ENCODE data around the gene RELL2.

RELL2 gene

DNA sequence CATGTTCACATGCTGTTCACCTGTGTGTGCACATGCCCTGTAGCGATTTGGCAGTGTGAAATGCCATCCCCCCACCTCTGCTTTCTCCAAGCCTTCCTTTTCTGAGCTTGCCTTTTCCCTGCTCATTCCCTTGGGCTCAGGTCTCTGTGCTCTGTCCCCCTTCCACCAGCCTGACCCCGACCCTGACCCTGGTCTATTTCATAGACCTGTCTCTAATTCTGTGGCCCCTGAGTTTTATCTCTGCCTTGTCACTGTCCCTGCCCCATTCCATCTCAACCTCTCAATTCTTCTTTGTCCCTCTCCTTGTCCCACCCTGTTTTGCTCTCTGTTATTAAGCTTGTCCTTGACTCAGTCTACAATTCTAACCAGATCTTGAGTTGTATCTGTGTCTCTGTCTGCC, 44.5 kb downstream of the RELL2 start:
- DNase-seq = no peak

DNA sequence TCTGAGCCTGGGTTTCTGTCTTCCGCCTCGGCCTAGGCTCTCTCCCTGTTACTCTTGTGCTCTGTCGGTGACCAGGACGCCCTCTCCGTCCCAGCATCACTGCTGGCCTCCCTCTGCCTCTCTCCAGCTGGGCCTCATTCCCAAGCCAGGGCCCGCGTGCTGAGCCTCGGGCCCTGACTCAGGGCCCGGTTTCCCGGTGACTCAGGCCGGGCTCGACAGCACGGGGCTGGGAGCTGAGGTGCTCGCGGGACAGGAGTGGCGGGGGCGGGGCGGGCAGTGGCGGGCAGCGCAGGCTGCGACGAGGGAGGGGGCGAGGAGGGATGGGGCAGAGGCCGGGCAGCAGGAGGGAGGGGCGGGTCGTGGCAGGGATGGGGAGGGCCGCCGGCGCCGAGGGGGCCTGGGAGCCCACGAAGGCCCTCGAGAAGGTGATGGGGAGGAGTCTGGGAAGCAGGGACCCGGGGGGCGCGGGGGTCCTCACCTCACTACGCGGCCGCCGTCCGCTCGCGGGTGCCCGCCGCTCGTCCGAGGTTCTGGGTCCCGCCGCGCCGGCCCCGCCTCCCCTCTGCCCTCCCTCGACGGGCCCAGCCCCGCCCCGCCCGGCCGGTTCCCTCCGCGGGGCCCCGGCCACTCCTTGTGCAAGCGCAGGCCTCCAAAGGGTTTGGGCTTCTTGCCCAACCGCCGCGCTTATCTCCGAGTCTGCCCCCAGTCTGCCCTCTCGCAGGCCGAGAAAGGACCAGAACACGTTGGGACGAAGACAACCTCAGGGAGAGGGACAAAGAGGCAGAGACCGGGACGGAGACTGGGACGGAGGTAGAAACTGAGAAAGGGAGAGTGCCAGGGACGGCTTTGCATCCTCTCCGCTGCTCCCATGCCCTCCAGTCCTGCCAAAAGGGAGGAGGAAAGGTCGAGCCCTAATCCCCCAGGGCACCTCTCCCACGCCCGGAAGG, 45.2 kb downstream of the RELL2 start, which contains the start of gene ARAP3:
Gene ARAP3, minus strand, starts transcription at position 536 of the 947 bp plus-strand sequence. CDS start 1,744 bp downstream, outside the sequence.
- DNase-seq = no peak

DNA sequence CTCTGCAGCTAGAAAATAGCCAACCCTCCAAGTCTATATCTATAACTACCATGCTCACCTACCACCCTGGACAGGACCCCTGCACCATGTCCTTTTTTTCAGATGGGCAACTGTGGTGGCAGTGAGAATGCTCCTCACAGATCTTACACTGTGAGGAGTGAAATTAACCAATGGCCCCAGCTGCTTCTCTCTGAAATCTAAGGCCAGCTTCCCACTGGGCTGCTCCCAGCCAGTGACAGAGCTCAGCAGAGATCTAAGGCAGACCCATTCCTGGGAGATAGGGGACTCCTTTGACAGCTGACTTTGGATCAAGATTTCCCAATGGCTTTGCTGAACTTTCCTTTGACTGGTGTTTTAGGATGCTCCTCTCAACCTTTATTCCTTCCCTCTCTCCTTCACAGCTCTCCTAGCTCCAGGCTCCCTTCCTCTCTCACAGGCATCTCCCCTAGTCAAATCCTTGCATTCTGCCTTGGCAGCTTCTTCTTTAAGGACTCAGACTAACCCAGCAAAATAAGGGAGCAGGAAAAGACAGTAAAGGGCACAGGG, 46.9 kb downstream of the RELL2 start:
- no peak for DNase-seq

DNA sequence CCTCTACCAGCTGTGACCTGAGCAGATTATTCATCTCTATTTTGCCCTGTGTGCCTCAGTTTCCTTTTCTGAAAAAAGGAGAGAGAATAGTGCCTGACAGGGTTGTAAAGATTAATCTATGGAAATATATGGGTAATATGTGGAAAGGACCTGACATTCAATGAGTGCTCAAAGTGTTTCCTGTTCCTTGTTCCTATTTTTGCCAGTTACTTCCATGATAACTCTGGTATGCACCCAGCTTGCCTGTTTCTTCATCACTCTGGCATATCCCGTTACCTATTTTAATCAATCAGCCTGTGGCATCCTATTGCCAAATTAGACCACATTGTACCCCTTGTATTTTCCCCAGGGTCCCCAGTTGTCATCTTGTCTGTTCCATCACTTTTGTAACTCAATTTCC, 48.8 kb downstream of the RELL2 start:
- no peak for DNase-seq

DNA sequence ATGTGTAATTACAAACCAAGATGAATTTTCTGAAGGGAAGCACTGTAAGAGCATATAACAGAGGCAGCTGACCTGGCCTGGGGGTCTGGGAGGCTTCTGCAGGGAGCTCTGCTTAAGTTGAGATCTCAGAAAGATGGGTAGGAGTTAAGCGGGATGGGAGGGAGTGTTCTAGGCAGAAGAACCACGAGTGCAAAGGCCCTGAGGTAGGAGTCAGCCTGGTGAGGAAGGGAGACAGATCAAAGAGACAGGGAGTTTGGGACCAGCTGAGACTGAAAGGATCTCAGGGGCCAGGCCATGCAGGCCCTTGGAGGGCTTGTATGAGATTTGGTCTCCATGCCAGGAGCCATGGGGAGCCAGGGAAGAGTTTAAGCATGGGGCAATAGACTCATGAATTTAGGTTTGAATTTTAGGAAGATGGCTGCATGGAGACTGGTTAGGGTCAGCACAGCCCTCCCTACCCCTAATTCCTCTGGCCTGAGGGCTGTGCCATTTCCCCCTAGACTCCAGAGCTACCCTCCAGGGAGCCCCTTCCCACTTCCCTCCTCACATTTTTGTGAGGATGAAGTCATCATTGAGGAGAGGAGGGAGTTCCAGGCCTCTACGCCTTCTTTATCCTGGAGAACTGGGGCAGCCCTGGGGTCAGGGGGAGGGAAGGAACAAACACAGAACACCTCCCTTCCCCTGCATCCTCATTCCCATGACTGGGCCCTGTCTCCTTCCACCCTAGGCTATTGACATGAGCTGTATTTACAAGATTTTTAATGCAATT, 50.0 kb downstream of the RELL2 start:
- DNase-seq = no peak

Measured in KG1 (cell line).